ENCODE data around the gene HSPB8. TPM values are rescaled to one million over a fixed set of nuclear protein-coding genes. Genes with fewer than 3 reads are reported as not detected.
"Not testable (repeated sequence)": the region's sequence is repeated elsewhere in the genome, so short reads cannot be mapped to it uniquely, and the experiment has no call there.

Gene HSPB8
- total RNA-seq, 2 donors from 2014 or later = 469 to 530 TPM

- Histone ChIP-seq H3K27ac (peak overlapping the region; percentile 73 to 87), H3K9me3 (no peaks in the 10 kb centered on the region), H3K27me3 (no peaks in the 10 kb centered on the region), H3K36me3 (no peaks in the 10 kb centered on the region), H3K4me3 (no peak overlapping the region), H3K4me1 (peaks cover 0 to 38% of the 10 kb centered on the region in 2 donors)
- TF ChIP-seq CTCF (IDR thresholded peaks at IDR 0.05) = no peak
- DNase-seq (ENCODE audit: low spot score) = peak; percentile 96
Measured at GRCh38 chr12:119208626-119209061, 29.9 kb downstream of the HSPB8 start.

- Histone ChIP-seq H3K27me3 (no peaks in the 10 kb centered on the region), H3K9me3 (no peaks in the 10 kb centered on the region), H3K36me3 (no peaks in the 10 kb centered on the region), H3K4me1 (peaks cover 0 to 23% of the 10 kb centered on the region in 2 donors), H3K4me3 (no peak overlapping the region), H3K27ac (no peak overlapping the region)
- no peak for TF ChIP-seq CTCF (IDR thresholded peaks at IDR 0.05)
- DNase-seq (ENCODE audit: low spot score) = no peak
Measured at GRCh38 chr12:119211884-119212283, 33.2 kb downstream of the HSPB8 start.

- Histone ChIP-seq H3K4me3 (no peak overlapping the region), H3K36me3 (no peaks in the 10 kb centered on the region), H3K27ac (no peak overlapping the region), H3K9me3 (no peaks in the 10 kb centered on the region), H3K27me3 (no peaks in the 10 kb centered on the region), H3K4me1 (no peaks in the 10 kb centered on the region)
- TF ChIP-seq CTCF (IDR thresholded peaks at IDR 0.05) = no peak
- DNase-seq (ENCODE audit: low spot score) = no peak
Measured at GRCh38 chr12:119216084-119216483, 37.4 kb downstream of the HSPB8 start.

- not testable (repeated sequence) for H3K9me3 ChIP-seq; H3K36me3 ChIP-seq; H3K4me1 ChIP-seq; H3K4me3 ChIP-seq; DNase-seq (ENCODE audit: low spot score); H3K27ac ChIP-seq; H3K27me3 ChIP-seq
Measured at GRCh38 chr12:119218875-119219274, 40.1 kb downstream of the HSPB8 start.

- no peaks in the 10 kb centered on the region for H3K36me3 ChIP-seq
- no peaks in the 10 kb centered on the region for H3K27me3 ChIP-seq
- H3K4me1 ChIP-seq = no peaks in the 10 kb centered on the region
- H3K9me3 ChIP-seq = no peaks in the 10 kb centered on the region
- no peak overlapping the region for H3K27ac ChIP-seq
- no peak for TF ChIP-seq CTCF (IDR thresholded peaks at IDR 0.05)
- no peak overlapping the region for H3K4me3 ChIP-seq
- no peak for DNase-seq (ENCODE audit: low spot score)
Measured at GRCh38 chr12:119222222-119222951, 43.7 kb downstream of the HSPB8 start.

GRCh38 chr12:119225454-119225853, 46.7 kb downstream of the HSPB8 start:
- Histone ChIP-seq H3K27ac (no peak overlapping the region), H3K9me3 (no peaks in the 10 kb centered on the region), H3K27me3 (no peaks in the 10 kb centered on the region), H3K36me3 (no peaks in the 10 kb centered on the region), H3K4me1 (no peaks in the 10 kb centered on the region), H3K4me3 (no peak overlapping the region)
- TF ChIP-seq CTCF (IDR thresholded peaks at IDR 0.05) = no peak
- DNase-seq (ENCODE audit: low spot score) = no peak
